ENCODE measurements around the gene SLC9A5.

SLC9A5 gene

GRCh38 chr16:67258161-67258835 is 9.5 kb downstream of the SLC9A5 start:
- H3K27me3 Mint-ChIP-seq = peaks cover 45% of the 10 kb centered on the region

GRCh38 chr16:67259705-67260104 is 10.9 kb downstream of the SLC9A5 start:
- peaks cover 54% of the 10 kb centered on the region for H3K27me3 Mint-ChIP-seq
- H3K4me1 Mint-ChIP-seq = no peaks in the 10 kb centered on the region
- no peak overlapping the region for H3K27ac Mint-ChIP-seq (ENCODE audit: low read depth)
- no peak overlapping the region for H3K4me3 Mint-ChIP-seq
- ATAC-seq (replicated peaks; ENCODE audit: extremely low read depth, poor library complexity, severe bottlenecking) (no peak), DNase-seq (ENCODE audit: low spot score in 2 of 2) (no peak)
- no peaks in the 10 kb centered on the region for H3K9me3 Mint-ChIP-seq
- H3K36me3 Mint-ChIP-seq (ENCODE audit: insufficient read depth) = peaks cover 1% of the 10 kb centered on the region

More at GRCh38 chr16:67258161-67258835, 9.5 kb downstream of the SLC9A5 start:
- DNase-seq (ENCODE audit: low spot score in 2 of 2) (no peak), ATAC-seq (replicated peaks; ENCODE audit: extremely low read depth, poor library complexity, severe bottlenecking) (no peak)
- Mint-ChIP-seq H3K4me3 (no peak overlapping the region), H3K4me1 (no peaks in the 10 kb centered on the region), H3K27ac (ENCODE audit: low read depth) (no peak overlapping the region), H3K9me3 (no peaks in the 10 kb centered on the region), H3K36me3 (ENCODE audit: insufficient read depth) (no peaks in the 10 kb centered on the region)

DNA sequence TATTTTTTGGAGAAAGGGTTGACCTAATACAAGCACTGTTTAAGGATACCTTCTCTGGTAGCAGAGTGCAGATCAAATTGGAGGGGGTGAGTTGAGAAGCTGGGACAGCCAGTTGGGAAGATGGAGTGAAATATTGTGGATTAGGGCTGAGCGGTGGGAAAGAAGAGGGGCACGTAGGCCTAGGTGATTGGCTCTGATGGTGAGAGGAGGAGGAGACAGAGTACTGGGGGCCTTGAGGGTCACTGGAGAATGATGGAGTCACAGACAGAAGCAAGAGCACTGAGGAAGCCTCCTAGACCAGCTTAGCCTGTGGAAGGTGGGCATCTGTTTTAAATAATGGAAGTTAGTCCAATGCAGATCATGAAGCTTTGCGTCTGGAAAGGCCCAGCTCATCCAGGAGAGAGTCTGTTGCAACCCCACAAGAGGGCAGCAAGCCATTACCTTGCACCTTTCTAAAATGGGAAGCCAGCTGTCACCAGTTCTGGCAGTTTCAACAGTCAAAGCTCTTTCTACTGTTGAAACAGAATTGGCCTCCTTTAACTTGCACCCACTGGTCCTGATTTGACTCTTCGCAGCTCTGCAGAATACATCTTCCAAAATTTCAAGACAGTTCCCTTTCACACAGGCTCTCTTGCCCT is 11.8 kb downstream of the SLC9A5 start:
- DNase-seq (ENCODE audit: low spot score in 2 of 2) (no peak), ATAC-seq (replicated peaks; ENCODE audit: extremely low read depth, poor library complexity, severe bottlenecking) (no peak)
- Mint-ChIP-seq H3K27me3 (peaks cover 54% of the 10 kb centered on the region), H3K36me3 (ENCODE audit: insufficient read depth) (peaks cover 1% of the 10 kb centered on the region), H3K27ac (ENCODE audit: low read depth) (no peak overlapping the region), H3K9me3 (no peaks in the 10 kb centered on the region), H3K4me3 (no peak overlapping the region), H3K4me1 (no peaks in the 10 kb centered on the region)

- H3K36me3 Mint-ChIP-seq (ENCODE audit: insufficient read depth) = peaks cover 1% of the 10 kb centered on the region
- ATAC-seq (replicated peaks; ENCODE audit: extremely low read depth, poor library complexity, severe bottlenecking) (no peak), DNase-seq (ENCODE audit: low spot score in 2 of 2) (no peak)
- no peaks in the 10 kb centered on the region for H3K4me1 Mint-ChIP-seq
- no peak overlapping the region for H3K27ac Mint-ChIP-seq (ENCODE audit: low read depth)
- no peaks in the 10 kb centered on the region for H3K9me3 Mint-ChIP-seq
- H3K4me3 Mint-ChIP-seq = no peak overlapping the region
- peaks cover 31% of the 10 kb centered on the region for H3K27me3 Mint-ChIP-seq
Measured at GRCh38 chr16:67263201-67263600, 14.4 kb downstream of the SLC9A5 start.

- H3K27ac Mint-ChIP-seq (ENCODE audit: low read depth) = no peak overlapping the region
- H3K4me1 Mint-ChIP-seq = no peaks in the 10 kb centered on the region
Measured at GRCh38 chr16:67264277-67264676, 15.5 kb downstream of the SLC9A5 start.

DNA sequence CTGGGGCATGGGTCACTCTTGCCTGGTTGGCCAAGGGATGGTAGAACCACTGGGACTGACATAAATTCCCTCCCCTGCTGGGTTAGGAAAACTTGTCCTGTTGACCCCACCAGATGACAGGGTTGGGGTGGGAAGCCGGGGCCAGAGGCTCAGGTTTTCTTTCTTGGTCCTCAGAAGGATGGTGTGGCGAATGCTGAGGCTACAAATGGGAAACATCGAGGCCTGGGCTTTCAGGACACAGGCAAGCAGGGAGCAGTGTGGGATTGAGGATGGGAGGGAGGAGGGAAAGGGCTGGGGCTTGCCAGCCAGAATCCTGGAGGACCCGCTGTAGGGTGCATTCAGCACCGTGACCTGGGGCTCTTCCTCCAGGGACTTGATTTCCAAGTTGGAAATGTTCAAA is 16.1 kb downstream of the SLC9A5 start:
- DNase-seq (ENCODE audit: low spot score in 2 of 2) = no peak
- H3K9me3 Mint-ChIP-seq = no peaks in the 10 kb centered on the region
- no peak overlapping the region for H3K4me3 Mint-ChIP-seq
- no peaks in the 10 kb centered on the region for H3K4me1 Mint-ChIP-seq
- peaks cover 30% of the 10 kb centered on the region for H3K27me3 Mint-ChIP-seq
- H3K27ac Mint-ChIP-seq (ENCODE audit: low read depth) = no peak overlapping the region
- H3K36me3 Mint-ChIP-seq (ENCODE audit: insufficient read depth) = peaks cover 1% of the 10 kb centered on the region
- ATAC-seq (replicated peaks; ENCODE audit: extremely low read depth, poor library complexity, severe bottlenecking) = no peak

More at GRCh38 chr16:67264277-67264676, 15.5 kb downstream of the SLC9A5 start:
- Mint-ChIP-seq H3K27me3 (peaks cover 30% of the 10 kb centered on the region), H3K9me3 (no peaks in the 10 kb centered on the region), H3K36me3 (ENCODE audit: insufficient read depth) (peaks cover 1% of the 10 kb centered on the region), H3K4me3 (no peak overlapping the region)
- DNase-seq (ENCODE audit: low spot score in 2 of 2) (no peak), ATAC-seq (replicated peaks; ENCODE audit: extremely low read depth, poor library complexity, severe bottlenecking) (no peak)

DNA sequence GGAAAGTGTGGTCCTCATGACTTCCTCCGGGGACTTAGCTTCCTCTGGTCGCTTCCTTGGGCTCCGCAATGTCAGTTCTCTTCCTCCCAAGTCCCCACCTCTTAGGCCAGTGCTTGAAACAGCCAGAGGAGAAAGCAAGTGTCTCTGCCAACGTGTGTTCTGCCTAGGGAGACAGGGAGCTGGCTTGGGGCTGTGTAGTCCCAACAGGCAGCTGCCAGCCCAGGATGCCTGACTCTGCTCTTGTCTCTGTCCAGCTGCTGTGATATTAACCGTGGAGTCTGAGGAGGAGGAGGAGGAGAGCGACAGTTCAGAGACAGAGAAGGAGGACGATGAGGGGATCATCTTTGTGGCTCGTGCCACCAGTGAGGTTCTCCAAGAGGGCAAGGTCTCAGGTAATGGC is 17.1 kb downstream of the SLC9A5 start:
- Mint-ChIP-seq H3K36me3 (ENCODE audit: insufficient read depth) (peaks cover 1% of the 10 kb centered on the region), H3K27ac (ENCODE audit: low read depth) (no peak overlapping the region), H3K27me3 (peaks cover 30% of the 10 kb centered on the region), H3K9me3 (no peaks in the 10 kb centered on the region), H3K4me1 (no peaks in the 10 kb centered on the region), H3K4me3 (no peak overlapping the region)
- no peak for DNase-seq (ENCODE audit: low spot score in 2 of 2)
- ATAC-seq (replicated peaks; ENCODE audit: extremely low read depth, poor library complexity, severe bottlenecking) = no peak

GRCh38 chr16:67268136-67268579 is 19.4 kb downstream of the SLC9A5 start:
- Mint-ChIP-seq H3K9me3 (no peaks in the 10 kb centered on the region), H3K36me3 (ENCODE audit: insufficient read depth) (peaks cover 1% of the 10 kb centered on the region), H3K4me3 (no peak overlapping the region), H3K4me1 (no peaks in the 10 kb centered on the region), H3K27me3 (peaks cover 10% of the 10 kb centered on the region), H3K27ac (ENCODE audit: low read depth) (no peak overlapping the region)
- ATAC-seq (replicated peaks; ENCODE audit: extremely low read depth, poor library complexity, severe bottlenecking) (no peak), DNase-seq (ENCODE audit: low spot score in 2 of 2) (no peak)

DNA sequence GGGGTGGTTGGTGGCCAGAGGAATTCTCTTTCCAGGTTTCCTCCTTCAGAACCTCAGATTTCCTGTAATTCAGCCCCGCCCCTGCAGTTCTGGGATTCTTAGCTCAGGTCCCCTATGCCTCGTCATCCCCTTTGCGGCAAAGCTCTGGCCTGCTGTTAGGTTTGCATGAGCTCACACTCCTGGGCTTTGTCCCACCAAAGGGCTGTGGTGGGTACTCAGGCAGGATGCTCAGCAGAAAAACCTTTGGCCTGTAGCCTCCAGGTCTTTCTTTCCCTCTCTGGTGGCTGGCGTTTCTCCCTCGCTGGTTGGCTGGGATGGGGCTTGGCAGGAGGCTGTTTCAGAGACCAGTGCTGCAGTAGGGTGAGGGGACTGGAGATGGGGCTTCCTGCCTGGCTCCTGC is 21.0 kb downstream of the SLC9A5 start:
- ATAC-seq (replicated peaks; ENCODE audit: extremely low read depth, poor library complexity, severe bottlenecking) (no peak), DNase-seq (ENCODE audit: low spot score in 2 of 2) (no peak)
- Mint-ChIP-seq H3K4me3 (no peak overlapping the region), H3K36me3 (ENCODE audit: insufficient read depth) (peaks cover 2% of the 10 kb centered on the region), H3K9me3 (no peaks in the 10 kb centered on the region), H3K27me3 (no peaks in the 10 kb centered on the region), H3K4me1 (no peaks in the 10 kb centered on the region), H3K27ac (ENCODE audit: low read depth) (no peak overlapping the region)

- no peak for DNase-seq (ENCODE audit: low spot score in 2 of 2)
- Mint-ChIP-seq H3K4me3 (no peak overlapping the region), H3K36me3 (ENCODE audit: insufficient read depth) (peaks cover 4% of the 10 kb centered on the region), H3K9me3 (no peaks in the 10 kb centered on the region), H3K27me3 (no peaks in the 10 kb centered on the region), H3K4me1 (no peaks in the 10 kb centered on the region), H3K27ac (ENCODE audit: low read depth) (no peak overlapping the region)
- ATAC-seq (replicated peaks; ENCODE audit: extremely low read depth, poor library complexity, severe bottlenecking) = no peak
Measured at GRCh38 chr16:67270931-67271338, 22.2 kb downstream of the SLC9A5 start.

DNA sequence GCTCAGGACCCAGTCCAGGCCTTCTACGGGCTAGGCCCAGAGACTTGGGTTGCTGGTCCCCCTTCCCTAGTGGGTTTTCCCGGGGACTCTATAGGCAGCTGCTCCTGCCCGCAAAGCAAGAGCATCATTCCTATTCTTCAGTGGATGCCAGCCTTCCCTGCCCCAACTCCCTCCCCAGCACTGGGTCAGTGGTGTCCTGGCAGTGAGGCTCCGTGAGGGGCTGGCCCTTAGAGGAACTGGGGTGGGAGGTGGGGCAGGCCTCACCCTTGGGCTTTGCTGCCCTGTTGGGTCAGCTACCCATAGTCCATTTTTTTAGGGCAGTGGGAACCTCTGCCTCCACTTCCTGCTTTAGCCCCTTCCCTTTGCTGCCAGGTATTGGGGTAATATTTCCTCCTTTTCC is 22.7 kb downstream of the SLC9A5 start:
- Mint-ChIP-seq H3K27me3 (no peaks in the 10 kb centered on the region), H3K36me3 (ENCODE audit: insufficient read depth) (peaks cover 6% of the 10 kb centered on the region), H3K9me3 (no peaks in the 10 kb centered on the region), H3K4me3 (no peak overlapping the region), H3K4me1 (no peaks in the 10 kb centered on the region), H3K27ac (ENCODE audit: low read depth) (no peak overlapping the region)
- DNase-seq (ENCODE audit: low spot score in 2 of 2) (no peak), ATAC-seq (replicated peaks; ENCODE audit: extremely low read depth, poor library complexity, severe bottlenecking) (no peak)

- no peak for DNase-seq (ENCODE audit: low spot score in 2 of 2)
- Mint-ChIP-seq H3K27ac (ENCODE audit: low read depth) (no peak overlapping the region), H3K27me3 (no peaks in the 10 kb centered on the region), H3K36me3 (ENCODE audit: insufficient read depth) (peaks cover 13% of the 10 kb centered on the region), H3K9me3 (no peaks in the 10 kb centered on the region), H3K4me3 (no peak overlapping the region), H3K4me1 (peaks cover 4% of the 10 kb centered on the region)
- no peak for ATAC-seq (replicated peaks; ENCODE audit: extremely low read depth, poor library complexity, severe bottlenecking)
Measured at GRCh38 chr16:67275321-67275720, 26.5 kb downstream of the SLC9A5 start.

GRCh38 chr16:67277294-67277998 is 28.7 kb downstream of the SLC9A5 start:
- Mint-ChIP-seq H3K4me3 (peak overlapping the region; percentile 81), H3K36me3 (ENCODE audit: insufficient read depth) (peaks cover 13% of the 10 kb centered on the region), H3K27me3 (no peaks in the 10 kb centered on the region), H3K27ac (ENCODE audit: low read depth) (peak overlapping the region; percentile 23), H3K4me1 (peaks cover 4% of the 10 kb centered on the region), H3K9me3 (no peaks in the 10 kb centered on the region)
- DNase-seq (ENCODE audit: low spot score in 2 of 2) = no peak
- no peak for ATAC-seq (replicated peaks; ENCODE audit: extremely low read depth, poor library complexity, severe bottlenecking)

Measured in central memory CD8-positive, alpha-beta T cell (primary cell).